Muscle layer of colon (tissue), 2 donors: ENCODE measurements around the gene HPD.

Experiments used
- H3K27ac ChIP-seq: one replicate; pipeline ENCODE4 v1.7.0; 2013; ENCODE audit warnings: low read depth, mild to moderate bottlenecking, low read length, moderate library complexity
- H3K27me3 ChIP-seq, 2 donors: one replicate each; pipeline ENCODE4 v1.7.0; 2013; ENCODE audit warnings: low read length in 2 of 2, mild to moderate bottlenecking in 2 of 2; ENCODE audit not compliant: insufficient read depth in 2 of 2, control insufficient read depth in 1 of 2
- H3K36me3 ChIP-seq: one replicate; pipeline ENCODE4 v1.7.0; 2013; ENCODE audit warnings: mild to moderate bottlenecking, low read length; ENCODE audit not compliant: insufficient read depth
- H3K4me1 ChIP-seq: one replicate; pipeline ENCODE4 v1.7.0; 2013; ENCODE audit warnings: mild to moderate bottlenecking, low read length; ENCODE audit not compliant: insufficient read depth
- H3K4me3 ChIP-seq, 2 donors: one replicate each; pipeline ENCODE4 v1.7.0; 2013; ENCODE audit warnings: low read length in 2 of 2, low read depth in 1 of 2, mild to moderate bottlenecking in 1 of 2, moderate library complexity in 1 of 2
- H3K9ac ChIP-seq: one replicate; pipeline ENCODE4 v1.7.0; 2013; ENCODE audit warnings: low read length
- H3K9me3 ChIP-seq: one replicate; pipeline ENCODE4 v1.7.0; 2013; ENCODE audit warnings: mild to moderate bottlenecking, low read length
- donor health status: abdominal sarcoma.
- donor health status: Adenocarcinoma of cecum.

HPD gene

DNA sequence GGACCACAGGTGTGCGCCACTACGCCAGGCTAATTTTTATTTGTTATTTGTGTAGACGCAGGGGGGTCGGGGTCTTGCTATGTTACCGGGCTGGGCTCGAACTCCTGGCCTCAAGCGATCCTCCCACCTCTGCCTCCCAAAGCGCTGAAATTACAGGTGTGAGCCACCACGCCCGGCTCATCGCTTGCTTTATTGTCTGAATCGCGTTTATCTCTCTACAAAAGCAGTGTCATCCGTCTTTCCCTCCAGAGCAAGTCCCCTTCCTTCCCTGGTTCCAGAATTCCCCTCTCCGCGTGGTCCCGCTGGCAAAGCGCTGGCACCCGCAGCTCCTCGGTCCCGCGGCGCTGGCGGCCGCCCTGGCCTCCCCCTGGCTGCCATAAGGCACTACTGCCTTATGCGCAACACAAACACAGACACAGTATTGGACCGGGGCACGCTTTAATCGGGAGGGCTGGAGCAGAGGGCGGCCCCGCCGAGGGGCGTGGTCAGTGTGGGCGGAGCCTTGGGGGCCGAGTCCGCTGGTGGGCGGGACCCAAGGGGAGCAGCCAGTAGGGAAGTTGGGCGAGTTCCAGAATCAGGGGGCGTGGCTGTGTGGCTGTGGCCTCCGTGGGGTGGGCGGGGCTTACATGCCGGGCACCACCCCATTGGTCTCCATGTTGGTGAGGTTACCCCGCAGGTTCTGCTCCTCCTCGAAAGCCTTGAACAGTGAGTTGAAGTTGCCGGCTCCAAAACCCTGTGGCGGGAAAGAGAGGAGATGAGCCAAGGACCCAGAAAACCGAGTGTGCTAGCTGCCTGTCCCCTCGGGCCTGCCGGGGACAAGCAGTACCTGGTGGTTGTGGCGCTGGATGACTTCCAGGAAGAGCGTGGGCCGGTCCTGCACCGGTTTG, 19.3 kb downstream of the HPD start:
- Histone ChIP-seq H3K4me1 (peaks cover 5% of the 10 kb centered on the region), H3K27me3 (no peaks in the 10 kb centered on the region), H3K9ac (peak overlapping the region; percentile 36), H3K27ac (peak overlapping the region; percentile 72), H3K36me3 (no peaks in the 10 kb centered on the region), H3K4me3 (peak overlapping the region; percentile 64 to 92), H3K9me3 (no peaks in the 10 kb centered on the region)

GRCh38 chr12:121838126-121838525, 20.5 kb downstream of the HPD start:
- no peaks in the 10 kb centered on the region for H3K27me3 ChIP-seq
- no peaks in the 10 kb centered on the region for H3K36me3 ChIP-seq
- no peaks in the 10 kb centered on the region for H3K9me3 ChIP-seq
- peaks cover 5% of the 10 kb centered on the region for H3K4me1 ChIP-seq
- H3K9ac ChIP-seq = no peak overlapping the region
- no peak overlapping the region for H3K4me3 ChIP-seq
- H3K27ac ChIP-seq = no peak overlapping the region

GRCh38 chr12:121837680-121838079, 21.0 kb downstream of the HPD start:
- no peaks in the 10 kb centered on the region for H3K27me3 ChIP-seq
- H3K9ac ChIP-seq = no peak overlapping the region
- peaks cover 5% of the 10 kb centered on the region for H3K4me1 ChIP-seq

GRCh38 chr12:121831571-121832245, 27.0 kb downstream of the HPD start:
- Histone ChIP-seq H3K4me1 (peaks cover 9% of the 10 kb centered on the region), H3K27ac (no peak overlapping the region), H3K27me3 (no peaks in the 10 kb centered on the region), H3K9me3 (no peaks in the 10 kb centered on the region), H3K9ac (no peak overlapping the region), H3K36me3 (peaks cover 53% of the 10 kb centered on the region), H3K4me3 (no peak overlapping the region)

More at GRCh38 chr12:121837680-121838079, 21.0 kb downstream of the HPD start:
- Histone ChIP-seq H3K4me3 (no peak overlapping the region), H3K27ac (no peak overlapping the region), H3K9me3 (no peaks in the 10 kb centered on the region), H3K36me3 (no peaks in the 10 kb centered on the region)

GRCh38 chr12:121830588-121831265, 27.9 kb downstream of the HPD start:
- peaks cover 9% of the 10 kb centered on the region for H3K4me1 ChIP-seq
- no peaks in the 10 kb centered on the region for H3K9me3 ChIP-seq
- peaks cover 57% of the 10 kb centered on the region for H3K36me3 ChIP-seq
- no peak overlapping the region for H3K27ac ChIP-seq
- H3K4me3 ChIP-seq = no peak overlapping the region
- no peak overlapping the region for H3K9ac ChIP-seq
- H3K27me3 ChIP-seq = no peaks in the 10 kb centered on the region

DNA sequence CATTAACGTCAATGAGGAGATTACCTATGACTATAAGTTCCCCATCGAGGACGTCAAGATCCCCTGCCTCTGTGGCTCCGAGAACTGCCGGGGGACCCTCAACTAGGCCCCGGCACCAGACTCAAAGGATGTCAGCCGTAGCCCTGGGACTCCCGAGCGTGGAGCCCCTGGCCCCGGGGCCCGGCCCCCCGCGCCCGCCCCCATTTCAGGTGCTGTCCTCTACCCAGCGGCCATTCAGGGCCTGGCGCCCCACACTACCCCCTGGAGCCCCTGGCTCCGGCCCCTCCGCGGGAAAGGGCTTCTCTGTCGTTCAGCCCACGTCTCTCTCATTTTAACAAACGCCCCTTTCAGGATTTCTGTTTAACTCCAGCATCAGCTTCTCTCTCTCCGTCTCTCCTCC, 28.5 kb downstream of the HPD start:
- Histone ChIP-seq H3K4me3 (no peak overlapping the region), H3K27ac (no peak overlapping the region), H3K9ac (no peak overlapping the region), H3K9me3 (no peaks in the 10 kb centered on the region), H3K36me3 (peaks cover 57% of the 10 kb centered on the region), H3K4me1 (peaks cover 9% of the 10 kb centered on the region), H3K27me3 (no peaks in the 10 kb centered on the region)

- no peak overlapping the region for H3K27ac ChIP-seq
Measured at GRCh38 chr12:121829250-121829918, 29.3 kb downstream of the HPD start.

DNA sequence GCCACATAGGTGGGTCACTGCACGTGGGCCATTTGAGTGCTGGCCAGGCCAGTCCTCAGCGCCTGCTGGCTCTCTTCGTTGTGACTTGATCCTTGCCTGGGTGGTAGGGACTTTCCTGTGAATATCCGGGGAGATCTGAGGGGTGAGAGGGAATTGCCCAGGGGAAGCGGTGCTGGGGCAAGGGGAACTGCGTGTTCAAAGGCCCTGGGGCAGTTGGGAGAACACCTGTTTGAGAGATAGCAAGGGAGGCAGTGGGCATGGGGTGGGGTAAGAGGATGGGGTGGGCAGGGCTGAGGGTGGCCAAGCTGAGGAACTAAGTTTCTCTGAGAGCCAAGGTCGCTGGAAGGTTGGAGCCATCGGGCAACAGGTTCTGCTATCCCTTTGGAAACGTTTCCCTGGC, 29.8 kb downstream of the HPD start:
- Histone ChIP-seq H3K36me3 (peaks cover 66% of the 10 kb centered on the region), H3K4me3 (no peak overlapping the region), H3K9me3 (no peaks in the 10 kb centered on the region), H3K27me3 (no peaks in the 10 kb centered on the region), H3K4me1 (peaks cover 9% of the 10 kb centered on the region), H3K27ac (no peak overlapping the region), H3K9ac (no peak overlapping the region)

More at GRCh38 chr12:121829250-121829918, 29.3 kb downstream of the HPD start:
- Histone ChIP-seq H3K9ac (no peak overlapping the region), H3K9me3 (no peaks in the 10 kb centered on the region), H3K27me3 (no peaks in the 10 kb centered on the region), H3K36me3 (peaks cover 60% of the 10 kb centered on the region), H3K4me3 (no peak overlapping the region), H3K4me1 (peaks cover 9% of the 10 kb centered on the region)

- H3K9me3 ChIP-seq = no peaks in the 10 kb centered on the region
- peaks cover 71% of the 10 kb centered on the region for H3K36me3 ChIP-seq
- H3K9ac ChIP-seq = no peak overlapping the region
- peaks cover 9% of the 10 kb centered on the region for H3K4me1 ChIP-seq
- H3K27me3 ChIP-seq = no peaks in the 10 kb centered on the region
- no peak overlapping the region for H3K27ac ChIP-seq
- no peak overlapping the region for H3K4me3 ChIP-seq
Measured at GRCh38 chr12:121828306-121828705, 30.4 kb downstream of the HPD start.

DNA sequence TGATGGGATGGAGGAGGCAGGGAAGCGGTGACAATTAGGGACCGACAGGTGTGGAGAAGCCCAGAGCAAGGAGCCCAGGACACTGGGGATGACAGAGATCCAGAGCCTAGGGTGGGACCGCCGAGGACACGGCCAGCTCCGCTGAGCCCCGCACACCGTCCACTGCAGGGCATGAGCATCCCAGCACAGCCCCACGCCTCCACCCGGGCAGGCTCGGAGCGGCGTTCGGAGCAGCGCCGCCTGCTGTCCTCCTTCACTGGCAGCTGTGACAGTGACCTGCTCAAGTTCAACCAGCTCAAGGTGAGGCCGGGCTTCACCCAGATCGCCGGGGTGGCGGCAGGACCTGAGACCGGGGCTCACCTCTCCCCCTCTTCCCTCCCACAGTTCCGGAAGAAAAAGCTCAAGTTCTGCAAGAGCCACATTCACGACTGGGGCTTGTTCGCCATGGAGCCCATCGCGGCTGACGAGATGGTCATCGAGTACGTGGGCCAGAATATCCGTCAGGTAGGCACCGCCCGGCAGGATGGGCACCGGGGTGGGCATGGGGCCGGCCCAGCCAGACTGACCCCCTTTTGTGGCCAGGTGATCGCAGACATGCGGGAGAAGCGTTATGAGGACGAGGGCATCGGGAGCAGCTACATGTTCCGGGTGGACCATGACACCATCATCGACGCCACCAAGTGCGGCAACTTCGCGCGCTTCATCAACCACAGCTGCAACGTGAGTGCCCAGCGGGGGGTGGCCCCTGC, 31.1 kb downstream of the HPD start:
- Histone ChIP-seq H3K27ac (no peak overlapping the region), H3K9me3 (no peaks in the 10 kb centered on the region), H3K9ac (no peak overlapping the region), H3K27me3 (no peaks in the 10 kb centered on the region), H3K4me3 (no peak overlapping the region), H3K36me3 (peaks cover 71% of the 10 kb centered on the region), H3K4me1 (peaks cover 9% of the 10 kb centered on the region)
